Activated T-helper 1 cell treated with anti-CD3 and anti-CD28 coated beads, Interleukin-2, amount 50 U/mL, for 16 hours (primary cell): Measurements from ENCODE around the gene CHN1.

Experiments
- DNase-seq, 2 donors: peaks; one replicate each; pipeline ENCODE4 v3.0.0-alpha.2; 2020; ENCODE audit warnings: low read depth in 1 of 2, low spot score in 1 of 2

CHN1 gene

GRCh38 chr2:174925046-174925784 is 80.0 kb downstream of the CHN1 start:
- DNase-seq = no peak

- no peak for DNase-seq
Observed at GRCh38 chr2:174924061-174924693, 81.0 kb downstream of the CHN1 start.

- DNase-seq = no peak
Observed at GRCh38 chr2:174919947-174920595, 85.1 kb downstream of the CHN1 start.

GRCh38 chr2:174918886-174919526 is 86.2 kb downstream of the CHN1 start:
- no peak for DNase-seq

GRCh38 chr2:174916270-174916930 is 88.8 kb downstream of the CHN1 start:
- DNase-seq = no peak

- DNase-seq = no peak
Observed at GRCh38 chr2:174914853-174915760, 90.1 kb downstream of the CHN1 start.

GRCh38 chr2:174908284-174908683 is 96.9 kb downstream of the CHN1 start:
- DNase-seq = no peak

- no peak for DNase-seq
Observed at GRCh38 chr2:174903264-174903556, 102.0 kb downstream of the CHN1 start.

- DNase-seq = no peak
Observed at GRCh38 chr2:174902506-174903263, 102.5 kb downstream of the CHN1 start.

- DNase-seq = no peak
Observed at GRCh38 chr2:174901075-174901474, 104.1 kb downstream of the CHN1 start.

GRCh38 chr2:174897286-174897685 is 107.9 kb downstream of the CHN1 start:
- no peak for DNase-seq

GRCh38 chr2:174893018-174893417 is 112.2 kb downstream of the CHN1 start:
- no peak for DNase-seq

GRCh38 chr2:174892546-174892945 is 112.6 kb downstream of the CHN1 start:
- DNase-seq = no peak

GRCh38 chr2:174888646-174889271 is 116.4 kb downstream of the CHN1 start:
- DNase-seq = no peak

- no peak for DNase-seq
Observed at GRCh38 chr2:174888146-174888545, 117.0 kb downstream of the CHN1 start.

- DNase-seq = no peak
Observed at GRCh38 chr2:174882416-174882815, 122.8 kb downstream of the CHN1 start.

- no peak for DNase-seq
Observed at GRCh38 chr2:174881678-174882077, 123.5 kb downstream of the CHN1 start.

- no peak for DNase-seq
Observed at GRCh38 chr2:174878537-174879147, 126.5 kb downstream of the CHN1 start.

- no peak for DNase-seq
Observed at GRCh38 chr2:174877751-174878150, 127.4 kb downstream of the CHN1 start.
